Activated gamma-delta T cell treated with anti-CD3 and anti-CD28 coated beads, Interleukin-2, amount 50 U/mL, for 16 hours (primary cell): ENCODE results near the gene PCBD1.
"Not testable (repeated sequence)": the region's sequence is repeated elsewhere in the genome, so short reads cannot be mapped to it uniquely, and the experiment has no call there.

ENCODE experiments used
- DNase-seq: peaks from one replicate; pipeline ENCODE4 v3.0.0-alpha.2; 2020; ENCODE audit warnings: low read depth

The PCBD1 gene

GRCh38 chr10:70863470-70864160 is 24.8 kb downstream of the PCBD1 start:
- DNase-seq, result no peak

DNA sequence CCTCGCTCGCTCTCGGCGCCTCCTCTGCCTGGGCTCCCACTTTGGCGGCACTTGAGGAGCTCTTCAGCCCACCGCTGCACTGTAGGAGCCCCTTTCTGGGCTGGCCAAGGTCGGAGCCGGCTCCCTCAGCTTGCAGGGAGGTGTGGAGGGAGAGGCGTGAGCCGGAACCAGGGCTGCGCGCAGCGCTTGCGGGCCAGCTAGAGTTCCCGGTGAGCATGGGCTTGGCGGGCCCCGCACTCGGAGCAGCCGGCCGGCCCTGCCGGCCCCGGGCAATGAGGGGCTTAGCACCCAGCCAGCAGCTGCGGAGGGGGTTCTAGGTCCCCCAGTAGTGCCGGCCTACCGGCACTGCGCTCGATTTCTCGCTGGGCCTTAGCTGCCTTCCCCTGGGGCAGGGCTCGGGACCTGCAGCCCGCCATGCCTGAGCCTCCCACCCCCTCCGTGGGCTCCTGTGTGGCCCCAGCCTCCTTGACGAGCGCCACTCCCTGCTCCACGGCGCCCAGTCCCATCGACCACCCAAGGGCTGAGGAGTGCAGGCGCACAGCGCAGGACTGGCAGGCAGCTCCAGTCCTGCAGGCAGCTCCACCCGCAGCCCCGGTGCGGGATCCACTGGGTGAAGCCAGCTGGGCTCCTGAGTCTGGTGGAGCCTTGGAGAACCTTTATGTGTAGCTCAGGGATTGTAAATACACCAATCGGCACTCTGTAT is 26.7 kb downstream of the PCBD1 start:
- not testable (repeated sequence) for DNase-seq

DNA sequence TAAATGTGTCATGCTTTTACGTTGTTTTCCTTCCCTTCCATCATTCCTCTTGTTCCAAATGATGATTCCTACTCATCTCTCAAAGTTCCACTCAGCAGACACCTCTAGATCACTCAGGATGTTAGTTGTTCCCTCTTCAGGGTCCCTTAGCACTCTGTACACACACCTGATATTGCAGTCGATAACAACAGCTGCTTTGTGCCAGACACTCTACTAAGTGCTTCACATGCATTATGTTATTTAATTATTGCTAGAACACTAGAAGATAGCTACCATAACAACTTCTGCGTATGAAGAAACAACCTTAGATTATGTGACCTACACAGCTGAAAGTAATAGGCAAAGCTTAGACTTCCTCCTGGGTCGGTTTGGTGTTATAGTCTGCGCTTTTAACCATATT is 29.6 kb downstream of the PCBD1 start:
- DNase-seq, result no peak

- no peak for DNase-seq
These were observed 31.9 kb downstream of the PCBD1 start for GRCh38 chr10:70856454-70856853.

GRCh38 chr10:70853457-70853856 is 34.9 kb downstream of the PCBD1 start:
- DNase-seq, result no peak

- DNase-seq, result no peak
These were observed 35.3 kb downstream of the PCBD1 start for GRCh38 chr10:70853038-70853437.

DNA sequence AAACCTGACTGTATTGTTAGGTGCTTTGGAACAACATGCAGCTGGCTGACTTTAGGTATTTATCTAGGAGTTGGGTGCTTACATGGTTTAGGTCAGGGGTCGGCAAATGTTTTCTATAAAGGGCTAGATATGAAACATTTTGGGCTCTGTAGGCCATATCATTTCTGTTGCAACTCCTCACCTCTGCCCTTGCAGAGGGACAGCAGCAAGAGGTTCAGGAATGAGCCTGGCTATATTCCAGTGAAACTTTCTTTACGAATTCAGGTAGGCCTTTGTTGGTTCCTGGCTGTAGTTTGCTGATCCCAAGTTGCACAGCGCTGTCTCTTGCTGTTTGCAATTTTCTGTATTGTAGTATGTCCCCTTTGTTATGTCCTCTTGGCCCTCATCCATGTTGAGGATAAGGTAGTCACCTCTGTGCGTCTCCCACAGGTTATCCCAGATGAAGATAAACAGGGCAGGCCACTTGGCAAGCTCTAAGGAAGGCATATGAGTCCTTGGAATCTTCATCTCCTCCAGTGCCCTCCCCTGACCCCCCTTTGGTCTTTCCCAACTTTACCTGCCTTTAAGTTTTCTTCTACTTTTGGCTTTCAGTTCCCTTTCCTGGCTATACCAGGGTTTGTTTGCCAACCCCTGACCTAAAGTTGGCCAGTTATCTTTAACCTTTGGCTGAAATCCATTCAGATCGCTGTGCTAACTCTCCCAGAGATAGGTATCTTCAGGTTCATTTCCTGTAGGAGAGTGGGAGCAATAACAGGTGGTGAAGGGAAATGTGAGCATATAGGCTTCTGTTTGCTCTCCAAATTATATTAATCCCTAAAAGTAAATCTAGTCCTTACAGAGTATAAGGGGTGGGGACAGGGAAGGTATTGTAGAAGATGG is 36.5 kb downstream of the PCBD1 start:
- DNase-seq, result no peak

DNA sequence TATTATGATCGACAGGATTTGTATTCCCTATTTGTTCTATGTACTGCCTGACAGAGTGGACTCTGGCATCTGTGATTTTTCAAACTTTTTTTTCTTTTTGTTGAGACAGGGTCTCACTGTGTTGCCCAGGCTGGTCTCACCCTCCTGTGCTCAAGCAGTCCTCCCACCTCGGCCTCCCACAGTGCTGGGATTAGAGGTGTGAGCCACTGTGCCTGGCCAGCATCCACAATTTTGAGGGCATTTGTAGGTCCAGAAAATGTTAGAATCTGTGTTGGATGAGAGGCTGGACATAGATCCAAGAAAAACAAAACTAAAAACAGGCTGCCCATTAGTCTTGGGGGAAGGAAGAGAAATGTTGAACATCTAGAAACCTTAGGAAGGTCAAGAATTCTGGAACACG is 38.3 kb downstream of the PCBD1 start:
- no peak for DNase-seq

DNA sequence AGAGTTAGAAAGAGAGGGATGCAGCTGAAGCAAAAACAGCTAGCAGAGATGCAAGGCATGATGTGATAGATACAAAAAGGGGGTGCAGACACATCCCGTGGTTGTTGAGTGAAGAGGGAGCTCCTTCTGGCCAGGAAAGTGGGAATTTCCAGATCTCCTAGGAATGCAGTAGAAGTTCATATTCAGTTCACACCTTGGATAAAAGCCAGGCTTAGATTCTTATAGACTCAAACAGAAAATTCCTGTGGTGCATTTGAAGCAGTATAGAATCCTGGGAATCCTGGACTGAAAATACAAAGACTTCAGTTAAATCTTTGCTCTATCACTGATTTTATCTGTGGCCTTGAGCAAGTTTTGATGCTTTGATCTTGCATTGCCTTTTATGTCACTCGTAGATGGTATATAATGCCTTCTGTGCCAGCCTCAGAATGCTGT is 38.8 kb downstream of the PCBD1 start:
- DNase-seq, result no peak

GRCh38 chr10:70847659-70848360 is 40.6 kb downstream of the PCBD1 start:
- DNase-seq, result no peak

DNA sequence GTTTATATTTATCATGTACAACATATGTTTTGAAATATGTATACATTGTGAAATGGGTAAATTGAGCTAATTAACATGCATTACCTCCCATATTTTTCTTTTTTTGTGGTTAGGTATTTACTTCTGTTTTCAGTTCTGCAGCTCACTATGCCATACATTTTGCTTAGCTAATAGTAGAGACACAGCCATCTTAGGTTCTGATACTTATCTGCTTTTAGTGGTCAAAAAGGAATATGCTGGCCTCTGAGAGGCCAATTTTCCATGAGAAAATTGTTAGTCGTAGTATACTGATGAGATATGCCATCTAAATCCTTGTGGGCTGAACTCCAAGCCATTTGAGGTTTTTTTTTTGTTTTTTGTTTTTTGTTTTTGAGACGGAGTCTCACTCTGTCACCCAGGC is 41.6 kb downstream of the PCBD1 start:
- DNase-seq, result no peak

DNA sequence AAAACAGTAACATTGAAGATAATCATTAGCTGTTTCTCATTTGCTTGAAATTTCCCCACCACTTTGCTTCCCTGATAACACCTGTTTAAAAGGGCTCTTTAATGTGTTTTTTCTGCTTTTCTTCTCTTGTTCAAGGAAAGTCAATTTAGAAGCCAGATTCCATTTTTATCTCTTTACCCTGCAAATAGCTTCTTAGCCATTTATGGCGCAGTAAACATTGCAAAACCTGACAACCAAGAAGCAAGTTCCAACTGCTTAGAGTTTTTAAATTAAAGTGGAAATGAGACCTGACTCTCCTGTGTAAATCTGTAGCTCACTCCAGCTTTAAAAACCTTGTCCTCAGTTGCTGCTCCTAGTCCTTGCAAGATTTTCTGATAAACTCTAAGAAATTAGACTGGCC is 42.5 kb downstream of the PCBD1 start:
- no peak for DNase-seq

- DNase-seq, result no peak
These were observed 43.1 kb downstream of the PCBD1 start for GRCh38 chr10:70845256-70845655.

DNA sequence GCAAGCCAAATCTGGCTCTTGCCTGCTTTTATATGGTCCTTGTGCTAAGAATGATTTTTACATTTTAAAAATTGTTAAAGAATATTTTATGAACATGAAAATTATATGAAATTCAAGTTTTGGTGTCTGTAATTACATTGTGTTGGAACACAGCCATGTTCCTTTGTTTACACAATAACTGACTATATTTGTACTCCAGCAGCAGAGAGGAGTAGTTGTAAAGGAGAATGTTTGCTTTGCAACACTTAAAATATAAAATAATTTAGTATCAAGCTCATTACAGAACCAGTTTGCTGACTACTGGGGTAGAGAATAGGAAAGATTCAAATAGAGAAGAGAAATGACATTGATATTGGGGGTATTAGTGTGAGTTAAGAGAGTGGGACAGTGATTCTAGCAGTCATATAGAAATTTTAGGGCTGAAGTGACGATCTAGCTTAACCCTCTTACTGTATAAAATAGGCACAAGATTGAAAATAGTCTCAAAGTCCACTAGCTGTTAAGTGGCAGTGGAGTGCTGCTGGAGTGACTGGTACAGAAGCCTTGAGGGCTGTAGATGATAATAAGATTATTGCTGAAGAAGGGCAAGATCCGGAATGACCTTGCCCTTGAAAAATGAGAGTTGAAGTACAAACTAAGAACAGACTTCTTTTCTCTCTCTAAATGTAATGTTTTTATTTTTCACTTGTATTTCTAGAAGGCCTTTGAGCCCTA is 44.4 kb downstream of the PCBD1 start:
- no peak for DNase-seq

- no peak for DNase-seq
These were observed 45.0 kb downstream of the PCBD1 start for GRCh38 chr10:70843333-70843732.

- DNase-seq, result no peak
These were observed 47.5 kb downstream of the PCBD1 start for GRCh38 chr10:70840836-70841235.

GRCh38 chr10:70838270-70838805 is 50.0 kb downstream of the PCBD1 start:
- DNase-seq, result no peak

DNA sequence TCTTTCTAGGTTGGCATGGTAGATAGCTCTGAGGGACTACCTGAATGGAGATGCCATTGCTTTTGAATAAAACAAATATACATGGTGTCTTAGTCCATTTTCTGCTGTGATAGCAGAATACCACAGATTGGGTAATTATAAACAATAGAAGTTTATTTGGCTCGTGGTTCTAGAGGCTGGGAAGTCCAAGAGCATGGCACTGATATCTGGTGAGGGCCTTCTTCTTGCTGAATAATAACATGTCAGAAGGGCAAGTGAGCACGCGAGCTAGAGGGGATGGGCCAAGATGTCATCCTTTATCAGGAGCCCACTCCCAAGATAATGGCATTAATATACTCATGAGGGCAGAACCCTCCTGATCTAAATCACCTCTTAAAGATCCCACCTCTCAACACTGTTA is 50.7 kb downstream of the PCBD1 start:
- DNase-seq, result no peak

DNA sequence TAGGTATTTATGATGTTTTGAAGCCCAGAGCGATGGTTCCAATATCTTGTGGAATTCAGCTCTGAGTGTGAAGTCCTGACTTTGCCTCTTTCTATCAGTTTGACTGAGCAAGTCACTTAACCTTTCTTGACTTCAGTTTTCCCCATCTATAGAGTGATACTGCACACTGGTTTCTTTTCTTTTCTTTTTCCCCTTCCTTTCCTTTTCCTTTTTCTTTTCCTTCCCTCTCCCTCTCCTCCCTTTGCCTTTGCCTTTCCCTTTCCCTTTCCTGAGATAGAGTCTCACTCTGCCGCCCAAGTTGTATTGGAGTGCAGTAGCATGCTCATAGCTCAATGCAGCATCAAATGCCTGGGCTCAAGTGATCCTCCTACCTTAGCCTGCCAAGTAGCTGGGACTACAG is 52.0 kb downstream of the PCBD1 start:
- no peak for DNase-seq

DNA sequence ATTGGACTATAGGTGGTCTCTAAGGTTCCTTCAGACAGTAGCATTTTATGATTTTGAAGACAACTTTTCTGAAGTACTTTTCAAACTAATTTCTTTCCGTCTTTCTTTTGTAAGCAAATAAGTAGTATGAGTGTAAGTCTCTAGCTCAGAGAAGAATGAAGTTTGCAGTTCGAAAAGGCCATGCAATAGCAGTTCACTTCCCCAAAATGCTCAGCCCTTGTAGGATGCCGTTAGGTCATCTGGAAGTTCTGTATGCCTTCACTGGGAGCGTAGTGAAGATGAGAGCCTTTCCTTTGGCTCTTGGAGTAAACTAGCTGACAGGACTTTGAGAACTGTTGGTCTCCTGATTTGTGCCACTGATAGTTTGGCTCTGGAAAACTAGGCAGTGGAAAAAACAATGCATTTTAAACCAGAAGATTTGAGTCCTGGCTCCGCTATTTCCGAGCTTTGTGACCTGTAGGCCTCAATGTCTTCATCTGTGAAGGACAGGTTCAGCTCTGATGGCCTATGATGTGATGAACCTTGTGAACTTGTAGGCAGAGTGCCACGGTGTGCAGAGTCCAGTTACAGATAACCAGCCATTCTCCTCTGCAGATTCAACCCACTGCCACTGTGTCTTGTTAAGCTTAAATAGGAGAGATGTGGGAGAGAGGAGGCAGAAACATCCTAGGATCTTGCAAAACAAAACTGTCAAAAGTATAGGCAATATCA is 53.8 kb downstream of the PCBD1 start:
- no peak for DNase-seq

DNA sequence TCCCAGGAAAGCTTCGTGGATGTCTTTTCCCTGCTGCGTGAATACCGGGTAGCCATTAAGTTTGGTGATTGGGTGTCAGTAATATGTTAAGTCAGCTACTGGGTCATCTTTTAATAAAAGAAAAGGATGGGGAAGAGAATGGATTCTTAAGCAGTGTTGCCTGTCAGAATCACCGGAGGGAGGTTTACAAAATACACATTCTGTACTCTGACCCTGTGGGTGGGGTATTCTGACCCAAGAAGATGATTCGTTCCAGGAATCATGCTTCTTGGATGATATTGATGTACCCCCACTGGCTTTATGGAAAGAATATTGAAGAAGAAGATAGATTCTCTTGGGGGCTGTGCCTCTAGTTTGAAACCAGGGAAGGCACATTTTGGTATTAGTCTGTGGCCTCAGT is 54.3 kb downstream of the PCBD1 start:
- DNase-seq, result no peak
